ENCODE measurements around the gene TASP1. TPM values are rescaled to one million over a fixed set of nuclear protein-coding genes. Genes with fewer than 3 reads are reported as not detected.

The TASP1 gene
- total RNA-seq, 6 experiments from 2014 or later: 5.2 to 6.4 (median 6.0) TPM

- TF ChIP-seq CTCF (IDR thresholded peaks at IDR 0.05): no peak
- no peak overlapping the region for H3K27ac Mint-ChIP-seq
- H3K27me3 Mint-ChIP-seq (ENCODE audit: insufficient read depth): no peaks in the 10 kb centered on the region; the same call in 1 of the 2 replicates
- H3K9me3 Mint-ChIP-seq: peaks cover 14% of the 10 kb centered on the region
- no peak overlapping the region for H3K4me3 Mint-ChIP-seq
- peaks cover 26% of the 10 kb centered on the region for H3K4me1 Mint-ChIP-seq (ENCODE audit: low read depth)
- no peak for DNase-seq
- H3K36me3 Mint-ChIP-seq (ENCODE audit: low read depth): peaks cover 22% of the 10 kb centered on the region
Observed at GRCh38 chr20:13494019-13494418, 144.7 kb downstream of the TASP1 start.

- H3K4me1 Mint-ChIP-seq (ENCODE audit: low read depth): peaks cover 26% of the 10 kb centered on the region
- peaks cover 14% of the 10 kb centered on the region for H3K9me3 Mint-ChIP-seq
- no peak overlapping the region for H3K4me3 Mint-ChIP-seq
- TF ChIP-seq CTCF (IDR thresholded peaks at IDR 0.05): no peak
- DNase-seq: no peak
- H3K27me3 Mint-ChIP-seq (ENCODE audit: insufficient read depth): no peaks in the 10 kb centered on the region; the same call in 1 of the 2 replicates
- H3K36me3 Mint-ChIP-seq (ENCODE audit: low read depth): peaks cover 15% of the 10 kb centered on the region; the same call in 1 of the 2 replicates
- no peak overlapping the region for H3K27ac Mint-ChIP-seq
Observed at GRCh38 chr20:13493143-13493542, 145.6 kb downstream of the TASP1 start.

GRCh38 chr20:13492001-13492481 lies 146.7 kb downstream of the TASP1 start:
- peaks cover 26% of the 10 kb centered on the region for H3K4me1 Mint-ChIP-seq (ENCODE audit: low read depth)
- H3K27ac Mint-ChIP-seq: peak overlapping the region; percentile 58
- H3K36me3 Mint-ChIP-seq (ENCODE audit: low read depth): peaks cover 4% of the 10 kb centered on the region; the same call in 1 of the 2 replicates
- no peak; the same call in 1 of the 2 replicates for TF ChIP-seq CTCF (IDR thresholded peaks at IDR 0.05)
- H3K27me3 Mint-ChIP-seq (ENCODE audit: insufficient read depth): no peaks in the 10 kb centered on the region; the same call in 1 of the 2 replicates
- H3K4me3 Mint-ChIP-seq: peak overlapping the region; percentile 38
- DNase-seq: peak; percentile 25
- peaks cover 4% of the 10 kb centered on the region for H3K9me3 Mint-ChIP-seq

GRCh38 chr20:13487202-13487601 lies 151.5 kb downstream of the TASP1 start:
- peaks cover 4% of the 10 kb centered on the region for H3K36me3 Mint-ChIP-seq (ENCODE audit: low read depth)
- H3K9me3 Mint-ChIP-seq: no peaks in the 10 kb centered on the region
- TF ChIP-seq CTCF (IDR thresholded peaks at IDR 0.05): no peak
- no peaks in the 10 kb centered on the region for H3K27me3 Mint-ChIP-seq (ENCODE audit: insufficient read depth)
- H3K4me1 Mint-ChIP-seq (ENCODE audit: low read depth): peaks cover 17% of the 10 kb centered on the region
- no peak overlapping the region for H3K4me3 Mint-ChIP-seq
- no peak overlapping the region for H3K27ac Mint-ChIP-seq
- no peak for DNase-seq

GRCh38 chr20:13486694-13487093 lies 152.0 kb downstream of the TASP1 start:
- DNase-seq: no peak
- H3K27me3 Mint-ChIP-seq (ENCODE audit: insufficient read depth): no peaks in the 10 kb centered on the region
- peaks cover 12% of the 10 kb centered on the region for H3K4me1 Mint-ChIP-seq (ENCODE audit: low read depth)
- no peak overlapping the region for H3K4me3 Mint-ChIP-seq
- no peak for TF ChIP-seq CTCF (IDR thresholded peaks at IDR 0.05)
- H3K9me3 Mint-ChIP-seq: no peaks in the 10 kb centered on the region
- H3K27ac Mint-ChIP-seq: no peak overlapping the region
- H3K36me3 Mint-ChIP-seq (ENCODE audit: low read depth): peaks cover 9% of the 10 kb centered on the region
